Measurements from ENCODE around the gene RBM10. TPM values are rescaled to one million over a fixed set of nuclear protein-coding genes. Genes with fewer than 3 reads are reported as not detected.

The RBM10 gene
- total RNA-seq, 2 donors from 2014 or later = 24.1 to 25.2 TPM

DNA sequence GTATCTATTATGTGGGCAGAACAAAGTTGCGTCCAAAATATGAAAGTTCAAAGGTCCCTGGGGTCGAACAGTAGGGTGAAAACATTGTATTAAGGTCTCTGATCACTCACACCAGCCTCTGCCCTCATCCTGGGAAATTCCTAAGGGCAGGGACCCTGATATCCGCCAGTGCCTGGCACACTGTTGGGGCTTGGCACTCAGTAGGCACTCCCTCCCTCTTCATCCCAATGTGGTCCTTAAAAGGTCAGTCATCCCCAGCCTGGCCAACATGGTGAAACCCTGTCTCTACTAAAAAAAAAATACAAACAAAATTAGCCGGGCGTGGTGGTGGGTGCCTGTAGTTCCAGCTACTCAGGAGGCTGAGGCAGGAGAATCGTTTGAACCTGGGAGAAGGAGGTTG lies 6.8 kb upstream of the RBM10 start:
- H3K4me1 ChIP-seq (ENCODE audit: control insufficient read depth in 1 of 2, low read depth in 2 of 2) = no peaks in the 10 kb centered on the region
- H3K9me3 ChIP-seq = no peaks in the 10 kb centered on the region
- H3K4me3 ChIP-seq = no peak overlapping the region
- H3K36me3 ChIP-seq = no peaks in the 10 kb centered on the region
- H3K27ac ChIP-seq = no peak overlapping the region
- no peaks in the 10 kb centered on the region for H3K27me3 ChIP-seq (replicated peaks; ENCODE audit: insufficient read depth)
- no peak for ATAC-seq (ENCODE audit: insufficient number of reproducible peaks, low FRiP score, low read depth)
- DNase-seq (ENCODE audit: low spot score) = no peak
- TF ChIP-seq, protein P1, sequence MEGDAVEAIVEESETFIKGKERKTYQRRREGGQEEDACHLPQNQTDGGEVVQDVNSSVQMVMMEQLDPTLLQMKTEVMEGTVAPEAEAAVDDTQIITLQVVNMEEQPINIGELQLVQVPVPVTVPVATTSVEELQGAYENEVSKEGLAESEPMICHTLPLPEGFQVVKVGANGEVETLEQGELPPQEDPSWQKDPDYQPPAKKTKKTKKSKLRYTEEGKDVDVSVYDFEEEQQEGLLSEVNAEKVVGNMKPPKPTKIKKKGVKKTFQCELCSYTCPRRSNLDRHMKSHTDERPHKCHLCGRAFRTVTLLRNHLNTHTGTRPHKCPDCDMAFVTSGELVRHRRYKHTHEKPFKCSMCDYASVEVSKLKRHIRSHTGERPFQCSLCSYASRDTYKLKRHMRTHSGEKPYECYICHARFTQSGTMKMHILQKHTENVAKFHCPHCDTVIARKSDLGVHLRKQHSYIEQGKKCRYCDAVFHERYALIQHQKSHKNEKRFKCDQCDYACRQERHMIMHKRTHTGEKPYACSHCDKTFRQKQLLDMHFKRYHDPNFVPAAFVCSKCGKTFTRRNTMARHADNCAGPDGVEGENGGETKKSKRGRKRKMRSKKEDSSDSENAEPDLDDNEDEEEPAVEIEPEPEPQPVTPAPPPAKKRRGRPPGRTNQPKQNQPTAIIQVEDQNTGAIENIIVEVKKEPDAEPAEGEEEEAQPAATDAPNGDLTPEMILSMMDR (IDR thresholded peaks at IDR 0.05) = no peak

- Histone ChIP-seq H3K9me3 (no peaks in the 10 kb centered on the region), H3K27ac (peak overlapping the region; percentile 94 to 96), H3K36me3 (no peaks in the 10 kb centered on the region), H3K4me1 (ENCODE audit: control insufficient read depth in 1 of 2, low read depth in 2 of 2) (peaks cover 9 to 22% of the 10 kb centered on the region in 2 donors), H3K27me3 (replicated peaks; ENCODE audit: insufficient read depth) (no peaks in the 10 kb centered on the region), H3K4me3 (peak overlapping the region; percentile 83)
- DNase-seq (ENCODE audit: low spot score) = no peak
- ATAC-seq (ENCODE audit: insufficient number of reproducible peaks, low FRiP score, low read depth) = no peak
- TF ChIP-seq, protein P1 (IDR thresholded peaks at IDR 0.05) = no peak
Measured at GRCh38 chrX:47143894-47144625, 961 bp upstream of the RBM10 start.

- H3K36me3 ChIP-seq = no peaks in the 10 kb centered on the region
- DNase-seq (ENCODE audit: low spot score) = no peak
- peak overlapping the region; percentile 83 for H3K4me3 ChIP-seq
- H3K27ac ChIP-seq = peak overlapping the region; percentile 94 to 96
- ATAC-seq (ENCODE audit: insufficient number of reproducible peaks, low FRiP score, low read depth) = no peak
- H3K27me3 ChIP-seq (replicated peaks; ENCODE audit: insufficient read depth) = no peaks in the 10 kb centered on the region
- H3K9me3 ChIP-seq = no peaks in the 10 kb centered on the region
- TF ChIP-seq, protein P1 (IDR thresholded peaks at IDR 0.05) = no peak
- peaks cover 9 to 22% of the 10 kb centered on the region in 2 donors for H3K4me1 ChIP-seq (ENCODE audit: control insufficient read depth in 1 of 2, low read depth in 2 of 2)
Measured at GRCh38 chrX:47145395-47146120, 537 bp downstream of the RBM10 start.

GRCh38 chrX:47146121-47146935 lies 1.3 kb downstream of the RBM10 start:
- Histone ChIP-seq H3K9me3 (no peaks in the 10 kb centered on the region), H3K4me1 (ENCODE audit: control insufficient read depth in 1 of 2, low read depth in 2 of 2) (peaks cover 9 to 22% of the 10 kb centered on the region in 2 donors), H3K27me3 (replicated peaks; ENCODE audit: insufficient read depth) (no peaks in the 10 kb centered on the region), H3K36me3 (no peaks in the 10 kb centered on the region), H3K27ac (peak overlapping the region in 1 of 2 donors; percentile 96), H3K4me3 (peak overlapping the region; percentile 83)
- ATAC-seq (ENCODE audit: insufficient number of reproducible peaks, low FRiP score, low read depth) = no peak
- TF ChIP-seq, protein P1 (IDR thresholded peaks at IDR 0.05) = no peak
- DNase-seq (ENCODE audit: low spot score) = no peak
